Muscle of arm (tissue), 12 donors: ENCODE data around the gene TAF3. TPM values are rescaled to one million over a fixed set of nuclear protein-coding genes. Genes with fewer than 3 reads are reported as not detected.

Source experiments
- DNase-seq: peaks from one replicate; pipeline ENCODE4 v3.0.0-alpha.2; 2013
- polyA plus RNA-seq, 12 donors: library from polyadenylated mRNA; unstranded; fragments of 120-200 nt; gene quantifications; one replicate each; pipeline ENCODE4 v1.2.1, GENCODE V29; 2013; ENCODE audit not compliant: insufficient read length in 12 of 12

The TAF3 gene
- polyA plus RNA-seq, 12 donors: 5.3 to 10.7 (median 5.8) TPM; not detected in 1

DNA sequence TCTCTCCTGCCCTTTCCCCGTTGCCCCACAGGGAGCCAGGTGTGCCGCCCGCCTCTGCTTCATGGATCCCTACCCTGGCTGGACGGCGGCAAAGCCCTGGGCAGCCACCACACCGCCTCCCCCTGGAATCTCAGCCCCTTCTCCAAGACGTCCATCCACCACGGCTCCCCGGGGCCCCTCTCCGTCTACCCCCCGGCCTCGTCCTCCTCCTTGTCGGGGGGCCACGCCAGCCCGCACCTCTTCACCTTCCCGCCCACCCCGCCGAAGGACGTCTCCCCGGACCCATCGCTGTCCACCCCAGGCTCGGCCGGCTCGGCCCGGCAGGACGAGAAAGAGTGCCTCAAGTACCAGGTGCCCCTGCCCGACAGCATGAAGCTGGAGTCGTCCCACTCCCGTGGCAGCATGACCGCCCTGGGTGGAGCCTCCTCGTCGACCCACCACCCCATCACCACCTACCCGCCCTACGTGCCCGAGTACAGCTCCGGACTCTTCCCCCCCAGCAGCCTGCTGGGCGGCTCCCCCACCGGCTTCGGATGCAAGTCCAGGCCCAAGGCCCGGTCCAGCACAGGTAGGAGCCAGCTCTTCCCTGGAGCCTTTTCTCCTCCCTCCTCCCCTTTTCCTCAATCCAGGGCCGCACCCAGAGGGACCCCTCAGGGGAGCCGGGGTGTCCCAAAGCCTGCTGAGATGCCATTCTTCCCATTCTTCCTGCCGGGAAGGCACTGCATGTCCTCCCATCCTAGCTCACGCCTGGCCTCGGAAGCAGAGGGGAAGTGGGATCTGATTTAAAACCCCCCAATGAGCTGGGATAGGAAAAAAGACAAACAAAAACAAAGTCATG is 240.2 kb downstream of the TAF3 start:
- DNase-seq: no peak

DNA sequence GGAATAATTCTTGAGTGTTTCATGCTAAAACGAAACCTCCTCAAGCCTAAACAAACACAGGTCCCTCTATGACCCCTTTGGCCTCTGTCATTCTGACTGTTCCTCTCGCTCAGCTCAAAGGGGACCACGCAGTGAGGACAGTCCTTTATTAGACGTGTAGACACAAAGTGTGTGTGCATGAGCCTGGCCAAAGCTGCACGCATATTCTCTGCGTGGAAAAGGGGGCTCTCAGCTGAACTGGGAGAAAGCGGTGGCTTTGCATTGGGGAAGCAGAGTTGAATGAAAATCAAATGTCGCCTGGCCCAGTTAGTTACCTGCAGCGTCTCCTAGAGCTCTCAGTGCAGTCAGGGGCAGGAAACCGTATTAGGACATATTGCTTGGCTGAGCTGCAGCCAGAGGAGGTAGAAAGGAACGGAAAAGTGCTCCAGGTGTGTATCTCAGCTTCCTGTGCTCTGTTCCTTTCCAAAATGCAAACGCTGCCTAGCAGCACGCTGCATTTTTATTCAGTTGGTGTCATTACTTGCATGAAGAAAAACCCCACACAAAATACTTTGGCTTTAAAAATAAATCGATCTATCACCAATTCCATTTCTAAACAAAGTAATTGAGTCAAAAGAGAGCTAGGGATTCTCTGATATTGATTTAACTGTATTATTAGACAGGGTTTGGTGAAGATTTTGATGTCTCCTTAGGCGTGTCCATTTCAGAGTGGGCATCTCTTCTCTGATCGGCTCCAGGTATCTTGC is 241.1 kb downstream of the TAF3 start:
- no peak for DNase-seq

DNA sequence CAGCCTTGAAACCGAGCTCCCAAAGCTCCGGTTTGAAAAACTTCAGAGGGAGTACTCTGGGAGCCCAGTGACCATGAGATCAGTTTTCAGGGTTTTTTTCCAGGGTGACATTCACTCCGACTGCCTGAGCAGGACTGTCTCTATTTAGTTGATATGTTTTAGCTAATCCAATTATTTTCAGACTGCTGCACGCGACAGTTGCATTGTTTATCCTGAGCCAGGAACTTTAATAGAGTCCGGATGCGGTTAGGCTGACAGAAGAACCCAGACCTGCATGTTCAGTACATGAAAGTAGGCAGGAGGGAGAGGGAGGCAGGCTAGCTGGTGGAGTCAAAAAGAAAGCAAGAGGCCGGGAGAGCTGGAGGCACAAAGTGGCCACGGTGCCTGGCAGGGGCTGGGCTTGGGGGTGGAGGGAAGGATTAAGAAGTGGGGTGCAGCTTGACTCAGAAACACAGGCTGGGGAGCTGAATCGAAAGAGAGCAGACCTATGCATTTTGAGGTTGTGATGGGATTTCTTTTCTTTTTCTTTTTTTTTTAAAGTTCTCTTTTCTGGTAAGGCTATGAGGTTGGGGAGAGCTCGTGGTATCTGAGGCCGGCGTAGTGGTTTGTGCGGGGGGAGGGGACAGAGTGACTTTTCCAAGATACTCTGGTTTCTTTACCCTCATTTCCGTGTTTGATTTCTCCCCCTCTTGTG is 241.9 kb downstream of the TAF3 start:
- no peak for DNase-seq

DNA sequence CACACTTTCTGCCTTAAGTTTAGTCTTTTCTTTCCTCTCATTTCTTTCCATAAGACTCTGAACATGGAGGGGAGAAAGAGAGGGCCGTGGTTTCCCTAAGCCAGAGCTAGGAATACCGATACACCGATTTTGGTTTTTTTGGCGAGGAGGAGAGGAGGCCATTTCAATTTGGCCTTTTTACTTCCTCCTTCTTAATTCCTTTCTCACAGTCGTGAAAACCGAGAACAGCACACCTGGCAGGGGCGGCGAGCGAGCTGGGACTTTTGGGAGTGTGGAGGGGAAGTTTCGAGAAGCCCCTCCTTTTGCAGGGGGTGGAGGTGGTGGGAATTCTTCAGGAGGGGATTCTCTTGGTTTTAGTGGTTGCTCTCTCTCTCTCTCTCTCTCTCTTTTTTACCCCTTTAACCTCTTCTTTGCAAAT is 242.4 kb downstream of the TAF3 start:
- DNase-seq: no peak

DNA sequence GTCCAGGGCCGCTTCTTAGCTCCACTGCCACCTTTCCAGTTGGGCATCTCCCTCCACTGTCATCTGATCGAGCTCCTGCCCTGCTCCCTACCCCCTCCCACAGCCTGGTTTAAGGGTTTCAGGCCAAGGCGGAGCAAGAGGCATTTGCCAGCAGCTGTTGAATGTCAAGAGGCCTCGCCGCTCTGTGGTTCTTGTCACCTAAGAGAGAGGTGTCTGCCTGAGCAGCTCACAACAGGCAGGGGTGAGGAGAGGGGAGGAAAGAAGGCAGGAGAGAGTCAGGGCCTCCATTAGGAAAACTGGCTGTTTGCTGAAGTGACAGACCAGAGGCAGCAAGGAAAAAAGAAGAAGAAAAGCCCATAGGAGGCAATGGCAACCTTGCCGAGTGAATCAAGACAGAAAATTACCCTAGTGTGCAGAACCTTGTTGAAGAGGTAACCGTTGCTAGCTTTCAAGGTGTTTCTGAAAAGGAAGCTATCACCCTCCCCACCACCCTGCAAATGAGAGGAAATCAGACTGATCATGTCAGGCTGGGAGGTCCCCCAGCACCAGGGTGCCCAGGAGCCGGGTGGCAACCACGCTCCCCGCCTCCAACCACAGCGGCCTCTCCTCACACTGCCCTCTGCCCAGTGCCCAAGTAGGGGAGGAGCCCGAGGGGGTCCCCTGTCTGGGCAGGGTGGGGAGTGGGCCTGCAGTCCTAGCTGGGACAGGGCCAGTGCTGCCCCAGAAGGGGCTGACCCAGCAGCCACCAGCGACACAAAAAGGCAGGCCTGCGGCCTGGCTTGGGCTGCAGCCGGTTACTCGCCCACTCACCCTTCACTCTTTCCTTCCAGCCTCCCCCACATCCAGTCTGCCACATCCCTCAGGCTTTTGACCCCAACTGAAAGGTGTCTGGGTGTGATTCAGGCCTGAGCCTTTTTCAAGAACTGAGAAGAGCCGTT is 243.2 kb downstream of the TAF3 start:
- no peak for DNase-seq

DNA sequence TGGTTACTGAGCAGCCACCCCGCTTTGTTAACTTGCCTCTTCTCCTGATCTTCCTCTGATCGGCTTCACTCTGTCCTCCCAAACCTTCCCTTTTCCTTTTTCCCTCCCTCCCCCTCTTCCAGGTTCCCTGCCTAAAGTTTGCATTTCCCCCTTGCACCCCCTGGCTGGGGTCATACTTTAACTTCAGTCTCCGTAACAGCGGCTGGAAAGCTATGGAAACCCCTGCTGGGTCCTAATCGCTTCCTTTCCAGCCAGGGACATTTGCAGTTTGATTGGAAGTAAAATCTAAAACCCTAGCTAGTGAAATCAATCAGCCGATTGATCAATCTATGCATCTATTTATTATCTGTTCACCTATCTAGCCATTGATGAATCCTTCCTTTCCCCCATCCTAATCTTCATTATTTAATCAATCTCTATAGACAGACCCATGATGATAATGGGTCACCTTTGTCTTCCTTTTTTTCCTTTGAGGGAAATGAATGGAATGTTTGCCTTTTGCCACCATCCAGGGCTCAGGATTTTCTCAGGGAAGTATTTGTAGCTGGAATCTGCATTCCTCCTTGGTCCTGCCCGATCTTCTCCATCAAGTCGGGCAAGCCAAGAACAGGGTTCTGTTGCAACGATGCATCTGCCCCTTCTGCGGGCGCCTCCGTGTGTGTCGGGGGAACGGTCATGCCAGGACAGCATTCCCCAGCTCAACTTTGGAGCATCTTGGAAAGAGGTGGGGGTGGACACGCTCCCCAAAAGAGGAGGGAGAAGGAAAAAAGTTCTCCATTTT is 245.0 kb downstream of the TAF3 start:
- no peak for DNase-seq

DNA sequence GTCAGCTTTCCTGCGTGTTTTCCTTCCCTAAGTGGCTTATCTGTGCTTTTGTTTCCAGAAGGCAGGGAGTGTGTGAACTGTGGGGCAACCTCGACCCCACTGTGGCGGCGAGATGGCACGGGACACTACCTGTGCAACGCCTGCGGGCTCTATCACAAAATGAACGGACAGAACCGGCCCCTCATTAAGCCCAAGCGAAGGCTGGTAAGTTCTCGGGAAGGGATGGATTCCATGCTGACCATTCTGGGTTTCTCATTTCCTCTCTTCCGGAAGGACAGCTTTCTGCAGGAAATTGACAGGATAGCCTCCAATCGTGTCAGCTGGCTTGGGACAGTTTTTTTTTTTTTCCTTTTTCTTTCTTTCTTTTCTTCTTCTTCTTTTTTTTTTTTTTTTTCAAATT is 245.6 kb downstream of the TAF3 start:
- no peak for DNase-seq

DNA sequence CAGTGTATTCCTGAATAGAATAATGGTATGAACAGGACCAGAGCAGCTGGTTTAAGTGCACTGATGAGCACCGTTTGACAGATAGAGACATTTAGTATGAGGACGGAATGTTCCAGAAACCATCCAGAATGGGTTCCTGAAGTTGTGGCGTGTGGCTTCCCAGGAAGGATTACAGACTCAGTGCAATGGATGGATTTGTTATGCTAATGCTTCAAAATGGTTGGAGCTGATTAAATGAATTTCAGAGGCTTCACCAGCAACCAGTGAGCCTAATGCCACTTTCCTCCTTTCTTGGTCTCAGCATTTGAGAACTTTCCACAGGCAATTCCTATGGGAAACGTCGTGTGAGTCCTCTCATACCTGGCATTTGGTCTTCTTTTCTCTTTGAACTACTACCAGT is 246.1 kb downstream of the TAF3 start:
- DNase-seq: no peak

DNA sequence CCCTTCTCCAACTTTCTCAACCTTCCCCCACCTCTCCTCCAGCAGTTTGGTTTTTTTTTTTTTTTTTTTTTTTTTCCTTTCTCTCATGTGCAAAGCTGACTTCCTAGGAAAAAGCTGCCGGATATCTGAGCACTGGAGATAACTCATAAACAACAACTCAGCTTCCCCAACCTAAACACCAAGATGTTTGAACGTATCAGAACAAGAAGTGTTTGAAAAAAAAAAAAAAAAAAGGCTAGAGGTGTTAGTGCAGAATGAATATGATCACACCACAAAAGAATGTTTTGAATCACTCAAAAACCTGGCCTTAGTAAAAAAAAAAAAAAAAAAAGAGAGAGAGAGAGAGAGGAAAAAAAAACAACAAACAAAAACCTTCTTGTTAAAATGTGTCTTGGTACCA is 247.3 kb downstream of the TAF3 start:
- DNase-seq: no peak

DNA sequence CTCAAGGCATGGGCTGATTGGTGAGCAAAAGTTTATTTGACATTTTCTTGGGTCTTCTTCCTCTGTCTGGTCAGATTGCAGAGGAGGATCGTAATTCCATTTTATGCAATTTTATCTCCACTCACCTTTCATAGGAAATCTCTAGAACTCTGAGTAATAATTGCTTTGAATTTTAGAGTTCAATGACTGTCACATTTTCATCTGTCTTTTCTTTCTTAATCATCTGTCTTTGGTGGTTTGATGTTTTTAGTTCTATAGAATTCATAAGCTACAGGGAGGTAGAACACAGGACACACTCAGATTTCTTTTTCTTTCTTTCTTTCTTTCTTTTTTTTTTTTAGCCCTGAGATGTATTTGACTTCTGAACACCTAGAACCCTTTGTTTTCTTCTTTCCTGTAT is 247.8 kb downstream of the TAF3 start:
- DNase-seq: no peak

Other genes starting within 250 kb of the TAF3 start
- 10 to 100 TPM in 11 of 12 donors, not detected in 1; 37.9 to 70.7 (median 47.4) TPM for gene ITIH5, start 151.5 kb upstream of the TAF3 start, polyA plus RNA-seq
- gene ITIH2, start 115.2 kb upstream of the TAF3 start, polyA plus RNA-seq: 10 to 100 TPM in 1 of 12 donors, 1 to 10 TPM in 2, under 1 TPM in 7, not detected in 2; 0.12 to 10.8 (median 0.60) TPM
- gene KIN, start 30.5 kb upstream of the TAF3 start, polyA plus RNA-seq: 10 to 100 TPM in 11 of 12 donors, not detected in 1; 12.4 to 17.7 (median 14.4) TPM
- gene ATP5F1C, start 30.3 kb upstream of the TAF3 start, polyA plus RNA-seq: 100 to 1,000 TPM in 11 of 12 donors, not detected in 1; 192 to 302 (median 261) TPM
- gene GATA3, start 236.2 kb downstream of the TAF3 start, polyA plus RNA-seq: 10 to 100 TPM in 2 of 12 donors, 1 to 10 TPM in 1, under 1 TPM in 7, not detected in 2; 0.43 to 71.0 (median 0.59) TPM